ENCODE measurements around the gene FAM83C. TPM values are rescaled to one million over a fixed set of nuclear protein-coding genes. Genes with fewer than 3 reads are reported as not detected.

FAM83C gene
- total and polyA plus RNA-seq, 2 donors (not counting 1 experiment from before 2014, with no cell fraction given) = not detected

- no peak for DNase-seq
- no peak overlapping the region for H3K9ac ChIP-seq (ENCODE audit: low read length)
- Mint-ChIP-seq H3K9me3 (ENCODE audit: insufficient read depth) (no peaks in the 10 kb centered on the region), H3K27me3 (no peaks in the 10 kb centered on the region), H3K4me3 (no peak overlapping the region), H3K27ac (no peak overlapping the region), H3K4me1 (no peaks in the 10 kb centered on the region)
- H3K9me3 ChIP-seq (ENCODE audit: control extremely low read depth in 1 of 3, control insufficient read depth in 2 of 3, insufficient read depth in 1 of 3, low read length in 2 of 3) = no peaks in the 10 kb centered on the region
- H3K27me3 ChIP-seq (replicated peaks in 1 of 4; ENCODE audit: control extremely low read depth in 1 of 4, control insufficient read depth in 3 of 4, insufficient read depth in 4 of 4, low read length in 3 of 4) = no peaks in the 10 kb centered on the region
- ATAC-seq (ENCODE audit: low read depth) = no peak
- ChIA-PET POLR2A (no interaction called here), CTCF (no interaction called here)
- TF ChIP-seq EZH2 (IDR thresholded peaks at IDR 0.05; ENCODE audit: borderline replicate concordance, insufficient read depth, low read depth, low read length, poor library complexity, severe bottlenecking) = no peak
- TF ChIP-seq CTCF (IDR thresholded peaks at IDR 0.05) = no peak
- no peak overlapping the region for H3K27ac ChIP-seq (ENCODE audit: low read length in 2 of 2)
- no peak overlapping the region for H3K4me2 ChIP-seq (replicated peaks; ENCODE audit: low read depth, low read length, poor library complexity, severe bottlenecking)
- H4K20me1 ChIP-seq (ENCODE audit: control insufficient read depth, insufficient read depth, low read length, poor library complexity, severe bottlenecking) = no peaks in the 10 kb centered on the region
- H3K4me1 ChIP-seq (ENCODE audit: control insufficient read depth in 2 of 2, insufficient read depth in 2 of 2, low read length in 2 of 2) = no peaks in the 10 kb centered on the region
- intact Hi-C loops (cut with micrococcal nuclease) = no loop called here
- H2AFZ ChIP-seq (ENCODE audit: insufficient read depth, low read depth, low read length, poor library complexity, severe bottlenecking) = no peak overlapping the region
- WGBS (ENCODE audit: insufficient coverage) = 100% methylated on average over 1 of the region's 3 CpGs
- H3K4me3 ChIP-seq (ENCODE audit: control extremely low read depth in 1 of 5, extremely low read depth in 1 of 5, insufficient read depth in 1 of 5, low read depth in 2 of 5, low read length in 4 of 5) = no peak overlapping the region
- no peaks in the 10 kb centered on the region for H3K79me2 ChIP-seq (ENCODE audit: control insufficient read depth, insufficient read depth, low read length)
- no peaks in the 10 kb centered on the region for H3K36me3 ChIP-seq (replicated peaks in 1 of 2; ENCODE audit: control extremely low read depth in 1 of 2, control insufficient read depth in 1 of 2, extremely low read depth in 1 of 2, insufficient read depth in 2 of 2, low read length in 1 of 2)
Measured at GRCh38 chr20:35326740-35327073, 34.5 kb upstream of the FAM83C start.

- H4K20me1 ChIP-seq (ENCODE audit: control insufficient read depth, insufficient read depth, low read length, poor library complexity, severe bottlenecking) = no peaks in the 10 kb centered on the region
- H3K27me3 Mint-ChIP-seq = no peaks in the 10 kb centered on the region
- no peak overlapping the region for H3K4me3 Mint-ChIP-seq
- no peaks in the 10 kb centered on the region for H3K9me3 Mint-ChIP-seq (ENCODE audit: insufficient read depth)
- 85% methylated on average over 7 of the region's 11 CpGs for WGBS (ENCODE audit: insufficient coverage)
- no peak for ATAC-seq (ENCODE audit: low read depth)
- ChIA-PET POLR2A (no interaction called here), CTCF (interaction anchor here (0.7 kb wide), 1 partner anchor 51 kb away, joined by 4 read pairs; no protein-coding TSS in a partner anchor)
- no peaks in the 10 kb centered on the region for H3K4me1 ChIP-seq (ENCODE audit: control insufficient read depth in 2 of 2, insufficient read depth in 2 of 2, low read length in 2 of 2)
- intact Hi-C loops (cut with micrococcal nuclease) = no loop called here
- H3K27ac Mint-ChIP-seq = no peak overlapping the region
- no peak overlapping the region for H3K27ac ChIP-seq (ENCODE audit: low read length in 2 of 2)
- no peak overlapping the region for H3K4me2 ChIP-seq (replicated peaks; ENCODE audit: low read depth, low read length, poor library complexity, severe bottlenecking)
- H3K79me2 ChIP-seq (ENCODE audit: control insufficient read depth, insufficient read depth, low read length) = no peaks in the 10 kb centered on the region
- H3K4me3 ChIP-seq (ENCODE audit: control extremely low read depth in 1 of 5, extremely low read depth in 1 of 5, insufficient read depth in 1 of 5, low read depth in 2 of 5, low read length in 4 of 5) = no peak overlapping the region
- H3K9ac ChIP-seq (ENCODE audit: low read length) = no peak overlapping the region
- no peaks in the 10 kb centered on the region for H3K4me1 Mint-ChIP-seq
- no peaks in the 10 kb centered on the region for H3K36me3 ChIP-seq (replicated peaks in 1 of 2; ENCODE audit: control extremely low read depth in 1 of 2, control insufficient read depth in 1 of 2, extremely low read depth in 1 of 2, insufficient read depth in 2 of 2, low read length in 1 of 2)
- no peak overlapping the region for H2AFZ ChIP-seq (ENCODE audit: insufficient read depth, low read depth, low read length, poor library complexity, severe bottlenecking)
- DNase-seq = no peak
- H3K27me3 ChIP-seq (replicated peaks in 1 of 4; ENCODE audit: control extremely low read depth in 1 of 4, control insufficient read depth in 3 of 4, insufficient read depth in 4 of 4, low read length in 3 of 4) = no peaks in the 10 kb centered on the region
- no peak for TF ChIP-seq EZH2 (IDR thresholded peaks at IDR 0.05; ENCODE audit: borderline replicate concordance, insufficient read depth, low read depth, low read length, poor library complexity, severe bottlenecking)
- no peak for TF ChIP-seq CTCF (IDR thresholded peaks at IDR 0.05)
- H3K9me3 ChIP-seq (ENCODE audit: control extremely low read depth in 1 of 3, control insufficient read depth in 2 of 3, insufficient read depth in 1 of 3, low read length in 2 of 3) = no peaks in the 10 kb centered on the region
Measured at GRCh38 chr20:35326021-35326739, 34.0 kb upstream of the FAM83C start.
